ENCODE data around the gene GGTLC1. TPM values are rescaled to one million over a fixed set of nuclear protein-coding genes. Genes with fewer than 3 reads are reported as not detected.
A peak's percentile ranks its signal among the peaks of the same experiment; 100 is the strongest.

GGTLC1 gene
- total and polyA plus RNA-seq, 2 experiments from 2014 or later, result not detected

- Histone ChIP-seq H3K4me1 (ENCODE audit: low read depth) (peaks cover 27% of the 10 kb centered on the region), H3K4me3 (no peak overlapping the region), H3K36me3 (no peaks in the 10 kb centered on the region), H3K9me3 (ENCODE audit: low read depth) (no peaks in the 10 kb centered on the region), H3K27ac (no peak overlapping the region), H3K27me3 (no peaks in the 10 kb centered on the region)
- TF ChIP-seq CTCF (IDR thresholded peaks at IDR 0.05; ENCODE audit: low read depth, low read length), result no peak
- DNase-seq (ENCODE audit: low read depth in 1 of 2, low spot score in 1 of 2), result no peak
These were observed 22.7 kb upstream of the GGTLC1 start for GRCh38 chr20:24011282-24011681.

- H3K4me3 ChIP-seq, result no peak overlapping the region
- DNase-seq (ENCODE audit: low read depth in 1 of 2, low spot score in 1 of 2), result peak in 1 of 2 donors; percentile 56
- no peaks in the 10 kb centered on the region for H3K27me3 ChIP-seq
- peaks cover 27% of the 10 kb centered on the region for H3K4me1 ChIP-seq (ENCODE audit: low read depth)
- H3K36me3 ChIP-seq, result no peaks in the 10 kb centered on the region
- H3K27ac ChIP-seq, result peak overlapping the region; percentile 1
- TF ChIP-seq CTCF (IDR thresholded peaks at IDR 0.05; ENCODE audit: low read depth, low read length), result no peak
- no peaks in the 10 kb centered on the region for H3K9me3 ChIP-seq (ENCODE audit: low read depth)
These were observed 19.2 kb upstream of the GGTLC1 start for GRCh38 chr20:24007758-24008157.

GRCh38 chr20:24007073-24007595 lies 18.6 kb upstream of the GGTLC1 start:
- Histone ChIP-seq H3K36me3 (no peaks in the 10 kb centered on the region), H3K27me3 (no peaks in the 10 kb centered on the region)
- no peak for TF ChIP-seq CTCF (IDR thresholded peaks at IDR 0.05; ENCODE audit: low read depth, low read length)

GRCh38 chr20:24006626-24007025 lies 18.0 kb upstream of the GGTLC1 start:
- Histone ChIP-seq H3K27me3 (no peaks in the 10 kb centered on the region), H3K4me3 (no peak overlapping the region), H3K36me3 (no peaks in the 10 kb centered on the region), H3K27ac (no peak overlapping the region), H3K4me1 (ENCODE audit: low read depth) (peaks cover 27% of the 10 kb centered on the region), H3K9me3 (ENCODE audit: low read depth) (no peaks in the 10 kb centered on the region)
- TF ChIP-seq CTCF (IDR thresholded peaks at IDR 0.05; ENCODE audit: low read depth, low read length), result no peak
- DNase-seq (ENCODE audit: low read depth in 1 of 2, low spot score in 1 of 2), result no peak

More at GRCh38 chr20:24007073-24007595, 18.6 kb upstream of the GGTLC1 start:
- Histone ChIP-seq H3K4me1 (ENCODE audit: low read depth) (peaks cover 27% of the 10 kb centered on the region), H3K4me3 (no peak overlapping the region), H3K9me3 (ENCODE audit: low read depth) (no peaks in the 10 kb centered on the region), H3K27ac (peak overlapping the region; percentile 1)
- DNase-seq (ENCODE audit: low read depth in 1 of 2, low spot score in 1 of 2), result peak in 1 of 2 donors; percentile 55

- no peak overlapping the region for H3K4me3 ChIP-seq
- H3K9me3 ChIP-seq (ENCODE audit: low read depth), result no peaks in the 10 kb centered on the region
- DNase-seq (ENCODE audit: low read depth in 1 of 2, low spot score in 1 of 2), result no peak
- no peaks in the 10 kb centered on the region for H3K36me3 ChIP-seq
- no peak overlapping the region for H3K27ac ChIP-seq
- no peaks in the 10 kb centered on the region for H3K27me3 ChIP-seq
- no peak for TF ChIP-seq CTCF (IDR thresholded peaks at IDR 0.05; ENCODE audit: low read depth, low read length)
- H3K4me1 ChIP-seq (ENCODE audit: low read depth), result peaks cover 27% of the 10 kb centered on the region
These were observed 15.9 kb upstream of the GGTLC1 start for GRCh38 chr20:24004471-24004870.
